Neural progenitor cell (in vitro differentiated cells): Measurements from ENCODE around the gene ALDH3B1. TPM values are rescaled to one million over a fixed set of nuclear protein-coding genes. Genes with fewer than 3 reads are reported as not detected.

Source experiments
- DNase-seq: peaks from one replicate; pipeline ENCODE4 v3.0.0-alpha.2; 2016; ENCODE audit warnings: low spot score
- H2AFZ ChIP-seq: fragments of 200-600 bp; sonication (generic); replicated peaks from 2 replicates; pipeline ENCODE4 v1.6.1; 2016; ENCODE audit warnings: antibody characterized with exemption
- H3F3A ChIP-seq: fragments of 200-600 bp; sonication (generic); 2 replicates; pipeline ENCODE4 v1.6.1; 2016; ENCODE audit warnings: antibody characterized with exemption, low read depth
- H3K27ac ChIP-seq: fragments of 200-600 bp; sonication (generic); 2 replicates; pipeline ENCODE4 v1.5.1; 2016; ENCODE audit warnings: mild to moderate bottlenecking
- H3K27me3 ChIP-seq: fragments of 200-600 bp; sonication (generic); 2 replicates; pipeline ENCODE4 v1.6.1; 2016; ENCODE audit warnings: mild to moderate bottlenecking, moderate library complexity
- H3K36me3 ChIP-seq: fragments of 200-600 bp; sonication (generic); 2 replicates; pipeline ENCODE4 v1.5.1; 2016
- H3K4me1 ChIP-seq: fragments of 200-600 bp; sonication (generic); 2 replicates; pipeline ENCODE4 v1.6.1; 2016; ENCODE audit warnings: mixed run types
- H3K4me2 ChIP-seq: fragments of 200-600 bp; sonication (generic); 2 replicates; pipeline ENCODE4 v1.6.1; 2016
- H3K4me3 ChIP-seq: fragments of 200-600 bp; sonication (generic); 2 replicates; pipeline ENCODE4 v1.5.1; 2016
- H3K79me2 ChIP-seq: fragments of 200-600 bp; sonication (generic); 2 replicates; pipeline ENCODE4 v1.6.1; 2016; ENCODE audit warnings: low read depth
- H3K9ac ChIP-seq: fragments of 200-600 bp; sonication (generic); 2 replicates; pipeline ENCODE4 v1.6.1; 2016
- H3K9me3 ChIP-seq: fragments of 200-600 bp; sonication (generic); 2 replicates; pipeline ENCODE4 v1.5.1; 2016; ENCODE audit warnings: low read depth
- H4K20me1 ChIP-seq: fragments of 200-600 bp; sonication (generic); 2 replicates; pipeline ENCODE4 v1.6.1; 2016; ENCODE audit warnings: low read depth
- H3K27ac Mint-ChIP-seq: 3 replicates; pipeline ENCODE4 v1.8.0; 2021; ENCODE audit warnings: mixed read lengths
- H3K27me3 Mint-ChIP-seq: 2 replicates; pipeline ENCODE4 v1.8.0; 2022; ENCODE audit warnings: low read depth, mild to moderate bottlenecking, inconsistent platforms, moderate library complexity, mixed read lengths; ENCODE audit not compliant: insufficient read depth
- H3K36me3 Mint-ChIP-seq: 3 replicates; pipeline ENCODE4 v1.8.0; 2021; ENCODE audit warnings: mixed read lengths
- H3K4me1 Mint-ChIP-seq: 3 replicates; pipeline ENCODE4 v1.8.0; 2021; ENCODE audit warnings: mixed read lengths
- H3K4me3 Mint-ChIP-seq: 3 replicates; pipeline ENCODE4 v1.8.0; 2021; ENCODE audit warnings: mild to moderate bottlenecking, moderate library complexity, mixed read lengths
- H3K9me3 Mint-ChIP-seq: 3 replicates; pipeline ENCODE4 v1.8.0; 2020; ENCODE audit warnings: mixed read lengths
- CTCF ChIP-seq: fragments of 200-600 bp; sonication (generic); IDR thresholded peaks from 2 replicates; pipeline ENCODE4 v1.5.1; 2017; ENCODE audit warnings: antibody characterized with exemption, mild to moderate bottlenecking
- EZH2 ChIP-seq: fragments of 200-600 bp; sonication (generic); IDR thresholded peaks from 2 replicates; pipeline ENCODE4 v1.6.1; 2017; ENCODE audit warnings: antibody characterized with exemption, mild to moderate bottlenecking, moderate library complexity
- EZH2phosphoT487 ChIP-seq: fragments of 200-600 bp; sonication (generic); IDR thresholded peaks from 2 replicates; pipeline ENCODE4 v1.6.1; 2017; ENCODE audit warnings: antibody characterized with exemption
- total RNA-seq: library from RNA; depleted of rRNA; stranded (reverse); fragments of >200 nt; gene quantifications from 2 replicates; pipeline ENCODE4 v1.2.3, GENCODE V29; 2015; ENCODE audit warnings: low replicate concordance

The ALDH3B1 gene
- total RNA-seq, 1 donor from 2014 or later, result not detected

- H3K27ac Mint-ChIP-seq, result no peak overlapping the region
- no peaks in the 10 kb centered on the region for H3K36me3 Mint-ChIP-seq
- peaks cover 26% of the 10 kb centered on the region for H3K27me3 Mint-ChIP-seq
- DNase-seq, result no peak
- no peak overlapping the region for H3K4me2 ChIP-seq
- no peaks in the 10 kb centered on the region for H3K9me3 ChIP-seq
- no peak overlapping the region for H3K9ac ChIP-seq
- H4K20me1 ChIP-seq, result no peaks in the 10 kb centered on the region
- H3K9me3 Mint-ChIP-seq, result no peaks in the 10 kb centered on the region
- no peak overlapping the region for H3K4me3 Mint-ChIP-seq
- H3K4me1 Mint-ChIP-seq, result peaks cover 20% of the 10 kb centered on the region
- peaks cover 1% of the 10 kb centered on the region for H3F3A ChIP-seq
- H2AFZ ChIP-seq, result no peak overlapping the region
- TF ChIP-seq CTCF, result no peak
- H3K79me2 ChIP-seq, result no peaks in the 10 kb centered on the region
- H3K27ac ChIP-seq, result no peak overlapping the region
- no peaks in the 10 kb centered on the region for H3K36me3 ChIP-seq
- no peaks in the 10 kb centered on the region for H3K4me1 ChIP-seq
- peaks cover 9% of the 10 kb centered on the region for H3K27me3 ChIP-seq
- H3K4me3 ChIP-seq, result no peak overlapping the region
Observed at GRCh38 chr11:67996051-67996450, 14.1 kb upstream of the ALDH3B1 start.

GRCh38 chr11:67996622-67997474 lies 13.3 kb upstream of the ALDH3B1 start:
- Histone ChIP-seq H4K20me1 (no peaks in the 10 kb centered on the region), H3F3A (no peaks in the 10 kb centered on the region), H3K9ac (no peak overlapping the region), H2AFZ (peak overlapping the region; percentile 36), H3K27me3 (peaks cover 2% of the 10 kb centered on the region), H3K4me2 (peak overlapping the region; percentile 11), H3K36me3 (no peaks in the 10 kb centered on the region), H3K27ac (no peak overlapping the region), H3K4me1 (no peaks in the 10 kb centered on the region), H3K79me2 (no peaks in the 10 kb centered on the region), H3K4me3 (peak overlapping the region; percentile 20), H3K9me3 (no peaks in the 10 kb centered on the region)
- peak overlapping the region; percentile 68 for H3K4me3 Mint-ChIP-seq
- H3K27me3 Mint-ChIP-seq, result peaks cover 23% of the 10 kb centered on the region
- TF ChIP-seq CTCF (no peak), EZH2phosphoT487 (no peak), EZH2 (no peak)
- peaks cover 19% of the 10 kb centered on the region for H3K4me1 Mint-ChIP-seq
- no peaks in the 10 kb centered on the region for H3K36me3 Mint-ChIP-seq
- H3K27ac Mint-ChIP-seq, result peak overlapping the region; percentile 27
- H3K9me3 Mint-ChIP-seq, result no peaks in the 10 kb centered on the region
- peak; percentile 86 for DNase-seq

GRCh38 chr11:67997475-67997921 lies 12.6 kb upstream of the ALDH3B1 start:
- H3K4me3 Mint-ChIP-seq, result peak overlapping the region; percentile 68
- DNase-seq, result no peak
- no peaks in the 10 kb centered on the region for H3K79me2 ChIP-seq
- H3K9ac ChIP-seq, result no peak overlapping the region
- no peaks in the 10 kb centered on the region for H3K4me1 ChIP-seq
- no peaks in the 10 kb centered on the region for H3K9me3 Mint-ChIP-seq
- H3K27me3 ChIP-seq, result peaks cover 3% of the 10 kb centered on the region
- TF ChIP-seq EZH2, result no peak
- no peak for TF ChIP-seq CTCF
- TF ChIP-seq EZH2phosphoT487, result no peak
- H2AFZ ChIP-seq, result no peak overlapping the region
- H3K4me1 Mint-ChIP-seq, result peaks cover 22% of the 10 kb centered on the region
- H3K4me2 ChIP-seq, result no peak overlapping the region
- H3F3A ChIP-seq, result peaks cover 4% of the 10 kb centered on the region
- no peaks in the 10 kb centered on the region for H3K36me3 ChIP-seq
- H3K9me3 ChIP-seq, result no peaks in the 10 kb centered on the region
- H4K20me1 ChIP-seq, result peaks cover 2% of the 10 kb centered on the region
- H3K4me3 ChIP-seq, result no peak overlapping the region
- peaks cover 24% of the 10 kb centered on the region for H3K27me3 Mint-ChIP-seq
- no peaks in the 10 kb centered on the region for H3K36me3 Mint-ChIP-seq
- H3K27ac ChIP-seq, result no peak overlapping the region
- H3K27ac Mint-ChIP-seq, result peak overlapping the region; percentile 27
